H1 (cell line): ENCODE measurements around the gene NEURL1B. TPM values are rescaled to one million over a fixed set of nuclear protein-coding genes. Genes with fewer than 3 reads are reported as not detected.

Source experiments
- CTCF ChIA-PET: fragments of 300-600 bp; sonication (Branson Sonifier 250); formaldehyde crosslinking; loops from one replicate; lab custom pipeline; 2021; ENCODE audit not compliant: partially characterized antibody; lab: Charles Lee
- POLR2A ChIA-PET: fragments of 300-600 bp; sonication (Branson Sonifier 250); formaldehyde crosslinking; loops from one replicate; lab custom pipeline; 2021; ENCODE audit warnings: inconsistent platforms; ENCODE audit not compliant: partially characterized antibody; lab: Charles Lee
- DNase-seq, 2 experiments: peaks; one replicate each; pipeline versions ENCODE4 v3.0.0 to v3.0.0-alpha.2; 2010 to 2022; ENCODE audit warnings: low spot score in 2 of 2, low read depth in 1 of 2, mixed read lengths in 1 of 2
- FAIRE-seq: peaks from 2 replicates; lab custom pipeline; 2011; peaks lifted over from hg19 to GRCh38; lab: Jason Lieb, UNC
- H2AFZ ChIP-seq: 2 replicates; pipeline ENCODE4 v1.8.1; 2012; ENCODE audit warnings: low read length, inconsistent platforms
- H2AK5ac ChIP-seq: 2 replicates; pipeline ENCODE4 v1.6.1; 2013; ENCODE audit warnings: low read depth, low read length
- H2BK120ac ChIP-seq: replicated peaks from 2 replicates; pipeline ENCODE3; 2013; ENCODE audit warnings: low read depth, low read length, inconsistent platforms
- H2BK12ac ChIP-seq: 2 replicates; pipeline ENCODE4 v1.6.1; 2013; ENCODE audit warnings: low read depth, low read length
- H2BK15ac ChIP-seq: 2 replicates; pipeline ENCODE4 v1.6.1; 2013; ENCODE audit warnings: low read length
- H2BK20ac ChIP-seq: 2 replicates; pipeline ENCODE4 v1.6.1; 2013; ENCODE audit warnings: low read length
- H2BK5ac ChIP-seq: 2 replicates; pipeline ENCODE4 v1.6.1; 2013; ENCODE audit warnings: low read depth, low read length
- H3K14ac ChIP-seq: 2 replicates; pipeline ENCODE4 v1.6.1; 2013; ENCODE audit warnings: inconsistent platforms; ENCODE audit not compliant: insufficient read length
- H3K18ac ChIP-seq: 2 replicates; pipeline ENCODE4 v1.6.1; 2013; ENCODE audit warnings: low read length; ENCODE audit errors: extremely low read depth
- H3K23ac ChIP-seq: 2 replicates; pipeline ENCODE4 v1.6.1; 2013; ENCODE audit warnings: inconsistent platforms; ENCODE audit not compliant: insufficient read length
- H3K23me2 ChIP-seq: 2 replicates; pipeline ENCODE4 v1.6.1; 2013; ENCODE audit warnings: low read depth, low read length
- H3K27ac ChIP-seq: 2 replicates; pipeline ENCODE4 v1.6.1; 2011; ENCODE audit warnings: low read depth, low read length, inconsistent platforms
- H3K27me3 ChIP-seq, 4 experiments: replicated peaks in 1 of 4; 1 replicate in 1 of 4; 2 replicates in 3 of 4; pipeline versions ENCODE4 v1.6.1 to v1.8.1; 2011 to 2013; ENCODE audit warnings: low read length in 3 of 4, mild to moderate bottlenecking in 3 of 4, inconsistent platforms in 2 of 4, mixed read lengths in 2 of 4, moderate library complexity in 1 of 4; ENCODE audit not compliant: control insufficient read depth in 3 of 4, insufficient read depth in 3 of 4; ENCODE audit errors: extremely low read depth in 1 of 4
- H3K36me3 ChIP-seq, 4 experiments: 2 replicates each; pipeline versions ENCODE4 v1.6.1 to v1.8.1; 2011 to 2013; ENCODE audit warnings: mild to moderate bottlenecking in 4 of 4, low read length in 3 of 4, moderate library complexity in 2 of 4, control low read depth in 1 of 4, inconsistent platforms in 1 of 4; ENCODE audit not compliant: insufficient read depth in 4 of 4, control insufficient read depth in 2 of 4
- H3K4ac ChIP-seq: replicated peaks from 2 replicates; pipeline ENCODE3; 2013; ENCODE audit warnings: low read length, low read depth, mixed read lengths, inconsistent platforms; ENCODE audit not compliant: insufficient read length
- H3K4me1 ChIP-seq, 4 experiments: replicated peaks in 1 of 4; 1 replicate in 1 of 4; 2 replicates in 3 of 4; pipeline versions ENCODE4 v1.6.1 to v1.8.1; 2011 to 2013; ENCODE audit warnings: low read length in 3 of 4, inconsistent platforms in 2 of 4, mixed read lengths in 1 of 4; ENCODE audit not compliant: insufficient read depth in 4 of 4, control insufficient read depth in 3 of 4
- H3K4me2 ChIP-seq, 2 experiments: 2 replicates each; pipeline versions ENCODE4 v1.6.1 to v1.8.1; 2011 to 2013; ENCODE audit warnings: low read depth in 2 of 2, low read length in 2 of 2, control low read depth in 1 of 2, inconsistent platforms in 1 of 2, mild to moderate bottlenecking in 1 of 2; ENCODE audit not compliant: insufficient read depth in 1 of 2
- H3K4me3 ChIP-seq, 4 experiments: fragments of 200-600, 300-600 bp in 1 of 4; sonication (generic), shearing (Covaris generic), sonication (Bioruptor Twin) in 1 of 4; 2 replicates each; pipeline versions ENCODE4 v1.5.1 to v1.8.1; 2011 to 2016; ENCODE audit warnings: low read length in 4 of 4, low read depth in 3 of 4, control low read depth in 2 of 4, inconsistent platforms in 2 of 4, mild to moderate bottlenecking in 2 of 4, mixed read lengths in 1 of 4, moderate library complexity in 1 of 4; ENCODE audit not compliant: insufficient read depth in 2 of 4; ENCODE audit errors: extremely low read depth in 1 of 4
- H3K56ac ChIP-seq: replicated peaks from 2 replicates; pipeline ENCODE3; 2013; ENCODE audit warnings: low read depth, mild to moderate bottlenecking, mixed read lengths, low read length, inconsistent platforms; ENCODE audit not compliant: insufficient read length
- H3K79me1 ChIP-seq: 2 replicates; pipeline ENCODE4 v1.6.1; 2013; ENCODE audit warnings: low read depth, low read length, control low read depth
- H3K79me2 ChIP-seq, 2 experiments: 2 replicates each; pipeline versions ENCODE4 v1.6.1 to v1.8.1; 2012 to 2013; ENCODE audit warnings: low read length in 2 of 2, mild to moderate bottlenecking in 2 of 2, inconsistent platforms in 1 of 2; ENCODE audit not compliant: insufficient read depth in 2 of 2, control insufficient read depth in 1 of 2
- H3K9ac ChIP-seq, 4 experiments: replicated peaks in 1 of 4; 1 replicate in 1 of 4; 2 replicates in 3 of 4; pipeline versions ENCODE4 v1.6.1 to v1.8.1; 2011 to 2013; ENCODE audit warnings: low read depth in 3 of 4, low read length in 3 of 4, control low read depth in 2 of 4, mild to moderate bottlenecking in 2 of 4, moderate library complexity in 2 of 4, inconsistent platforms in 1 of 4; ENCODE audit errors: extremely low read depth in 1 of 4
- H3K9me3 ChIP-seq, 2 experiments: 2 replicates each; pipeline versions ENCODE4 v1.6.1 to v1.8.1; 2012 to 2013; ENCODE audit warnings: mild to moderate bottlenecking in 2 of 2, moderate library complexity in 2 of 2, control low read depth in 1 of 2, inconsistent platforms in 1 of 2, low read depth in 1 of 2, low read length in 1 of 2, mixed read lengths in 1 of 2; ENCODE audit not compliant: insufficient read depth in 2 of 2
- H4K20me1 ChIP-seq, 2 experiments: replicated peaks in 1 of 2; 2 replicates each; pipeline versions ENCODE3 to v1.8.1; 2011 to 2013; ENCODE audit warnings: inconsistent platforms in 2 of 2, low read length in 2 of 2, mild to moderate bottlenecking in 1 of 2; ENCODE audit not compliant: insufficient read depth in 2 of 2, control insufficient read depth in 1 of 2
- H4K5ac ChIP-seq: 2 replicates; pipeline ENCODE4 v1.6.1; 2013; ENCODE audit warnings: low read length, low read depth, mixed read lengths, inconsistent platforms; ENCODE audit not compliant: insufficient read length
- H4K8ac ChIP-seq: 2 replicates; pipeline ENCODE4 v1.8.0; 2013; ENCODE audit warnings: mild to moderate bottlenecking, moderate library complexity, low read length, inconsistent platforms; ENCODE audit not compliant: insufficient read depth; ENCODE audit errors: extremely low read depth
- H4K91ac ChIP-seq: replicated peaks from 2 replicates; pipeline ENCODE3; 2013; ENCODE audit warnings: low read length, mixed read lengths, inconsistent platforms; ENCODE audit not compliant: insufficient read length
- BACH1 ChIP-seq: IDR thresholded peaks from 2 replicates; pipeline ENCODE4 v1.6.1; 2012; ENCODE audit warnings: low read length, improper control_type of control experiment
- CHD1 ChIP-seq: IDR thresholded peaks from 2 replicates; pipeline ENCODE4 v1.6.1; 2012; ENCODE audit warnings: low read depth, low read length, improper control_type of control experiment
- EZH2 ChIP-seq: fragments of 200-600 bp; sonication (generic); IDR thresholded peaks from 2 replicates; pipeline ENCODE4 v1.7.1; 2012; ENCODE audit warnings: low read depth, mild to moderate bottlenecking, moderate library complexity, low read length, inconsistent platforms; ENCODE audit not compliant: severe bottlenecking
- SIRT6 ChIP-seq: IDR thresholded peaks from one replicate; pipeline ENCODE4 v1.7.1; 2012; ENCODE audit warnings: low read length, inconsistent platforms
- WGBS, 2 experiments: shearing (Covaris generic) in 1 of 2; methylation state at CpG; one replicate each; pipeline versions ENCODE4 v1.1.6 to v1.1.7; 2013 to 2015; ENCODE audit warnings: low lambda C conversion rate in 2 of 2, mixed read lengths in 2 of 2, inconsistent platforms in 1 of 2, low coverage in 1 of 2, missing lambda C conversion rate in 1 of 2; ENCODE audit not compliant: insufficient replicate concordance in 2 of 2, insufficient coverage in 1 of 2, insufficient read length in 1 of 2; ENCODE audit errors: extremely low coverage in 1 of 2, missing lambda C conversion rate in 1 of 2; 5-methylcytosine and 5-hydroxymethylcytosine counted together
- polyA plus RNA-seq, 7 experiments: library from polyadenylated mRNA; depleted of rRNA in 3 of 7; stranded (reverse) in 5 of 7; unstranded in 2 of 7; fragments of >200 nt in 5 of 7; fragments of 200-250 nt in 2 of 7; gene quantifications; 1 replicate in 5 of 7; 2 replicates in 1 of 7; 4 replicates in 1 of 7; pipeline versions ENCODE4 v1.2.1 to v1.2.3, GENCODE V29; 2011 to 2013; ENCODE audit warnings: missing spikeins in 2 of 7, mixed read lengths in 2 of 7
- total RNA-seq: library from RNA; stranded (reverse); fragmentation: NEBNext Ultra II Directional; extraction: Animal tissue kit (Norgen Biotek cat#: 25700); gene quantifications from 2 replicates; pipeline ENCODE4 v1.2.1, GENCODE V29; 2021

NEURL1B gene
- total and polyA plus RNA-seq, 2 of the 8 experiments (the other 6 are each of a cell fraction or from before 2014, with no cell fraction given): 3.3 to 6.1 TPM

DNA sequence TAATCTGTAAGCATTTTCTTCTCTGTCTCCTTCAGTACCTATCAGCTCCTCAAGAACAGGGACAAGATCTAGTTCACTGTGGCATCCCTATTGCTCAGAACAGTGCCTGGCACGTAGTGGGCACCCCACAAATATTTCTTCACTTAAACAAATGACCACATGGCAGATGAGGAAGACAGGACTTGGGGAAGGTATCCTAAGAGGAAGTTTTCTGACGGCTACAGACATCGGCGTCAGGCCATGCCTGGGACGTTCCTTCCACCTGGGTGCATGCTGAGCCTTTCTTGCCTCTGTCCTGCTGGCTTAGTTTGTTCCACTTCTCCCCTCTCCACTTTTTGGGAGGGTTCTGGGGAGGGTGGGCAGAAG, 60.2 kb downstream of the NEURL1B start:
- Histone ChIP-seq H4K91ac (no peak overlapping the region), H3K27me3 (peaks cover 0 to 8% (median 1%) of the 10 kb centered on the region in 4 experiments; a peak in 4 of 7 replicates), H3K4me3 (no peak overlapping the region), H3K9ac (no peak overlapping the region; a peak in 1 of 7 replicates), H3K14ac (no peak overlapping the region), H4K20me1 (no peaks in the 10 kb centered on the region), H4K5ac (no peak overlapping the region), H3K23me2 (peaks cover 4% of the 10 kb centered on the region; the same call in 1 of the 2 replicates), H3K18ac (peak overlapping the region; percentile 24; the same call in 1 of the 2 replicates), H3K36me3 (no peaks in the 10 kb centered on the region), H3K79me2 (no peaks in the 10 kb centered on the region), H2BK15ac (peak overlapping the region; percentile 84; the same call in 1 of the 2 replicates), H3K4ac (no peak overlapping the region), H2BK120ac (no peak overlapping the region), H2AFZ (peak overlapping the region; percentile 51; the same call in 1 of the 2 replicates), H2BK5ac (0 out of 2 replicates have a peak overlapping the region, but pooled peaks have one; percentile 52), H4K8ac (no peak overlapping the region), H2BK12ac (peak overlapping the region; percentile 6; the same call in 1 of the 2 replicates), H3K79me1 (no peaks in the 10 kb centered on the region), H3K56ac (no peak overlapping the region), H2AK5ac (no peak overlapping the region), H3K27ac (no peak overlapping the region), H3K9me3 (no peaks in the 10 kb centered on the region), H3K4me2 (peak overlapping the region; percentile 72 to 85; a peak in 1 of 4 replicates), H2BK20ac (no peak overlapping the region), H3K4me1 (peaks cover 4 to 19% (median 8%) of the 10 kb centered on the region in 4 experiments), H3K23ac (no peak overlapping the region)
- POLR2A ChIA-PET: interaction anchor here (0.9 to 1.1 kb wide), 2 partner anchors 248 to 257 kb away, joined by 4 read pairs; partner anchors contain the start of gene RPL26L1
- TF ChIP-seq EZH2 (no peak), SIRT6 (no peak), BACH1 (no peak), CHD1 (no peak)
- WGBS, 2 experiments: 82% methylated on average over 5 of the region's 5 CpGs; no CpG with 5 or more reads in 1 of the 2 experiments
- CTCF ChIA-PET: interaction anchor here (0.6 to 11.9 kb wide), 10 partner anchors 11 to 409 kb away, joined by 3 to 176 read pairs (median 4); no protein-coding TSS in a partner anchor
- FAIRE-seq (no peak), DNase-seq (no peak)
